HEK293T (cell line): Measurements from ENCODE around the gene NXN.
"Not testable (repeated sequence)": the region's sequence is repeated elsewhere in the genome, so short reads cannot be mapped to it uniquely, and the experiment has no call there.

ENCODE experiments used
- CTCF ChIA-PET: fragments of 350-600 bp; formaldehyde crosslinking; extraction: SDS; loops from one replicate; lab custom pipeline; 2021; ENCODE audit warnings: antibody characterized with exemption, inconsistent platforms; lab: Yijun Ruan, JAX
- POLR2A ChIA-PET: fragments of 350-600 bp; formaldehyde crosslinking; extraction: SDS; loops from one replicate; lab custom pipeline; 2020; ENCODE audit warnings: antibody characterized with exemption, inconsistent platforms; lab: Yijun Ruan, JAX
- DNase-seq: peaks from one replicate; pipeline ENCODE4 v3.0.0; 2012; ENCODE audit warnings: mixed read lengths; ENCODE audit errors: extremely low spot score
- ARNT ChIP-seq: fragments of 450-650 bp; IDR thresholded peaks from 2 replicates; pipeline ENCODE4 v1.6.1; 2017; ENCODE audit warnings: mild to moderate bottlenecking
- BHLHE40 ChIP-seq: fragments of 450-650 bp; IDR thresholded peaks from 2 replicates; pipeline ENCODE4 v1.6.1; 2016; ENCODE audit warnings: mild to moderate bottlenecking, moderate library complexity, borderline replicate concordance
- CTBP1 ChIP-seq: fragments of 450-650 bp; IDR thresholded peaks from 2 replicates; pipeline ENCODE4 v1.6.1; 2016; ENCODE audit warnings: borderline replicate concordance
- ELF4 ChIP-seq: fragments of 450-650 bp; IDR thresholded peaks from 2 replicates; pipeline ENCODE4 v1.6.1; 2017; ENCODE audit warnings: antibody characterized with exemption
- FOXA1 ChIP-seq: fragments of 450-650 bp; IDR thresholded peaks from 2 replicates; pipeline ENCODE4 v1.6.1; 2016; ENCODE audit warnings: mild to moderate bottlenecking
- FOXK2 ChIP-seq: fragments of 450-650 bp; IDR thresholded peaks from 2 replicates; pipeline ENCODE4 v1.6.1; 2016; ENCODE audit warnings: mild to moderate bottlenecking
- FOXM1 ChIP-seq: fragments of 450-650 bp; IDR thresholded peaks from 2 replicates; pipeline ENCODE4 v1.6.1; 2017; ENCODE audit warnings: mild to moderate bottlenecking, borderline replicate concordance
- HDGF ChIP-seq: fragments of 450-650 bp; IDR thresholded peaks from 2 replicates; pipeline ENCODE4 v1.6.1; 2017; ENCODE audit warnings: antibody characterized with exemption, borderline replicate concordance
- L3MBTL2 ChIP-seq: fragments of 450-650 bp; conservative IDR thresholded peaks from 2 replicates; pipeline ENCODE4 v1.6.1; 2016; ENCODE audit warnings: mild to moderate bottlenecking
- LEF1 ChIP-seq: fragments of 450-650 bp; IDR thresholded peaks from 2 replicates; pipeline ENCODE4 v1.6.1; 2017; ENCODE audit warnings: mild to moderate bottlenecking, borderline replicate concordance
- NFRKB ChIP-seq: fragments of 450-650 bp; IDR thresholded peaks from 2 replicates; pipeline ENCODE4 v1.6.1; 2016; ENCODE audit warnings: mild to moderate bottlenecking, moderate library complexity
- PKNOX1 ChIP-seq: fragments of 450-650 bp; IDR thresholded peaks from 2 replicates; pipeline ENCODE4 v1.6.1; 2016
- SP1 ChIP-seq: fragments of 450-650 bp; IDR thresholded peaks from 2 replicates; pipeline ENCODE4 v1.6.1; 2017
- SUZ12 ChIP-seq: fragments of 450-650 bp; IDR thresholded peaks from 2 replicates; pipeline ENCODE4 v1.6.1; 2016; ENCODE audit warnings: mild to moderate bottlenecking
- TARDBP ChIP-seq: fragments of 450-650 bp; IDR thresholded peaks from 2 replicates; pipeline ENCODE4 v1.6.1; 2016
- ZNF384 ChIP-seq: fragments of 450-650 bp; IDR thresholded peaks from 2 replicates; pipeline ENCODE4 v1.6.1; 2016

Gene NXN

DNA sequence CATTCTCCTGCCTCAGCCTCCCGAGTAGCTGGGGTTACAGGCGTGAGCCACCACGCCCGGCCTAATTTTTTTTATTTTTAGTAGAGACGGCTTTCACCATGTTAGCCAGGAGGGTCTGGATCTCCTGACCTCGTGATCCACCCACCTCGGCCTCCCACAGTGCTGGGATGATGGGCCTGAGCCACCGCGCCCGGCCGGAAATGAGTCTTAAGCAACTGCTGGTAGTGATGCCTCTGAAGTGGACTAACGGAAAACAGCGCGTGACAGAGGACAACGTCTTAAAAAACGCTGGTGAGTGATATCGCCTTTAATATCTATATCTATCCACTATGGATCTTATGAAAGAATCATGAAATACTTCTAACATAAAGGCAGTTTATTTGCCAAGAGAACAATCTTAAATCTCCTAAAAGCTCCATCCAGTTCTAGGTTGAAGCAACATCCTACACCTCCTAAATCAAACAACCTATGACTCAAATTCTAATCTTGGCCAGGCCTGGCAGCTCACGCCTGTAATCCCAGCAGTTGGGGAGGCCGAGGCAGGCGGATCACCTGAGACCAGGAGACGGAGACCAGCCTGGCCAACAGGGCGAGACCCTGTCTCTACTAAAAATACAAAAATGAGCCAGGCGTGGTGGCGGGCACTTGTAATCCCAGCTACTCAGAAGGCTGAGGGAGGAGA is 69.8 kb downstream of the NXN start:
- CTCF ChIA-PET: interaction anchor here (1.2 kb wide), 1 partner anchor 27 kb away, joined by 3 read pairs; no protein-coding TSS in a partner anchor
- DNase-seq: no peak
- TF ChIP-seq LEF1 (no peak), PKNOX1 (no peak), SP1 (no peak), ARNT (no peak), HDGF (no peak), CTBP1 (no peak), ZNF384 (no peak), ELF4 (no peak), L3MBTL2 (no peak)
- POLR2A ChIA-PET: interaction anchor here (1.3 kb wide), 1 partner anchor 70 kb away, joined by 5 read pairs; the partner anchor contains the start of gene NXN

- TF ChIP-seq PKNOX1 (no peak), FOXK2 (no peak), L3MBTL2 (no peak), CTBP1 (no peak), ARNT (no peak), SP1 (no peak), ZNF384 (no peak), SUZ12 (no peak), FOXA1 (no peak), HDGF (no peak), LEF1 (no peak), FOXM1 (no peak), BHLHE40 (no peak), ELF4 (no peak)
- ChIA-PET POLR2A (no interaction called here), CTCF (no interaction called here)
- no peak for DNase-seq
These were observed 71.9 kb downstream of the NXN start for GRCh38 chr17:907725-908124.

DNA sequence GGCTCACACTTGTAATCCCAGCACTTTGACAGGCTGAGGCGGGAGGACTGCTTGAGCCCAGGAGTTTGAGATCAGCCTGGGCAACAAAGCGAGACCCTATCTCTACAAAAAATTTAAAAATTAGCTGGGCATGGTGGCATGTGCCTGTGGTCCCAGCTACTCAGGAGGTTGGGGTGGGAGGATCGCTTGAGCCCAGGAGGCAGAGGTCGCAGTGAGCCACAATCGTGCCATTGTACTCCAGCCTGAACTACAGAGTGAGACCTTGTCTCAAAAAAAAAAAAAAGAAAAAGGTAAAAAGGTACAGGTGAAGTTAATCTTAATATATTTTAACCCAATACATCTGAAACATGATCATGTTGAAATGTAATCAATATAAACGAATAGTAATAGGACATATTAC is 73.9 kb downstream of the NXN start:
- POLR2A ChIA-PET: interaction anchor here (1.0 kb wide), 1 partner anchor 71 kb away, joined by 3 read pairs; no protein-coding TSS in a partner anchor
- CTCF ChIA-PET, DNase-seq: not testable (repeated sequence)

GRCh38 chr17:903691-904481 is 75.7 kb downstream of the NXN start:
- ChIA-PET CTCF (no interaction called here), POLR2A (interaction anchor here (0.6 kb wide), 1 partner anchor 77 kb away, joined by 3 read pairs; no protein-coding TSS in a partner anchor)

GRCh38 chr17:902463-902862 is 77.1 kb downstream of the NXN start:
- CTCF ChIA-PET: no interaction called here
- POLR2A ChIA-PET: interaction anchor here (0.6 kb wide), 1 partner anchor 73 kb away, joined by 3 read pairs; no protein-coding TSS in a partner anchor
- DNase-seq: no peak
- TF ChIP-seq L3MBTL2: no peak
- TF ChIP-seq FOXM1: no peak
- no peak for TF ChIP-seq NFRKB
- TF ChIP-seq ELF4: no peak
- no peak for TF ChIP-seq TARDBP
- TF ChIP-seq FOXK2: no peak
- TF ChIP-seq BHLHE40: no peak
- TF ChIP-seq SUZ12: no peak
- no peak for TF ChIP-seq HDGF
- TF ChIP-seq SP1: no peak
- no peak for TF ChIP-seq ZNF384
- no peak for TF ChIP-seq PKNOX1
- TF ChIP-seq FOXA1: no peak
- no peak for TF ChIP-seq LEF1
- no peak for TF ChIP-seq CTBP1

More at GRCh38 chr17:903691-904481, 75.7 kb downstream of the NXN start:
- TF ChIP-seq ARNT: no peak
- no peak for TF ChIP-seq TARDBP
- TF ChIP-seq BHLHE40: no peak
- TF ChIP-seq SUZ12: no peak
- TF ChIP-seq LEF1: no peak
- TF ChIP-seq SP1: no peak
- TF ChIP-seq CTBP1: no peak
- TF ChIP-seq FOXM1: no peak
- no peak for TF ChIP-seq ELF4
- DNase-seq: no peak

GRCh38 chr17:901964-902363 is 77.6 kb downstream of the NXN start:
- ChIA-PET CTCF (no interaction called here), POLR2A (no interaction called here)
- no peak for TF ChIP-seq NFRKB
- no peak for TF ChIP-seq LEF1
- no peak for TF ChIP-seq FOXK2
- TF ChIP-seq SUZ12: no peak
- no peak for TF ChIP-seq L3MBTL2
- no peak for TF ChIP-seq CTBP1
- no peak for TF ChIP-seq FOXM1
- no peak for TF ChIP-seq ELF4
- TF ChIP-seq SP1: no peak
- no peak for TF ChIP-seq FOXA1
- no peak for TF ChIP-seq HDGF
- no peak for TF ChIP-seq ZNF384
- no peak for TF ChIP-seq TARDBP
- no peak for TF ChIP-seq BHLHE40
- no peak for TF ChIP-seq PKNOX1
- no peak for TF ChIP-seq ARNT
- no peak for DNase-seq
